CD14-positive monocyte (primary cell): ENCODE results near the gene KSR2. TPM values are rescaled to one million over a fixed set of nuclear protein-coding genes. Genes with fewer than 3 reads are reported as not detected.

Experiments used
- DNase-seq, 3 donors: peaks; one replicate each; pipeline ENCODE4 v3.0.0-alpha.2; 2011 to 2022
- H2AFZ ChIP-seq: 2 replicates; pipeline ENCODE4 v1.6.0; 2012; ENCODE audit warnings: mild to moderate bottlenecking, low read depth, low read length, inconsistent platforms; ENCODE audit not compliant: insufficient read depth, poor library complexity, severe bottlenecking
- H3K27ac ChIP-seq, 2 donors: 1 replicate in 1 of 2; 2 replicates in 1 of 2; pipeline ENCODE4 v1.5.1; 2012 to 2013; ENCODE audit warnings: low read length in 2 of 2, control low read depth in 1 of 2, inconsistent platforms in 1 of 2, low read depth in 1 of 2, mild to moderate bottlenecking in 1 of 2
- H3K27me3 ChIP-seq, 2 donors: one replicate each; pipeline versions ENCODE4 v1.6.0 to v1.6.1; 2011 to 2013; ENCODE audit warnings: low read length in 2 of 2; ENCODE audit not compliant: control insufficient read depth in 2 of 2, insufficient read depth in 2 of 2
- H3K36me3 ChIP-seq, 2 donors: replicated peaks in 1 of 2; 1 replicate in 1 of 2; 2 replicates in 1 of 2; pipeline versions ENCODE4 v1.5.1 to v1.6.1; 2012 to 2013; ENCODE audit warnings: low read length in 2 of 2, control low read depth in 1 of 2, inconsistent platforms in 1 of 2, mild to moderate bottlenecking in 1 of 2; ENCODE audit not compliant: insufficient read depth in 2 of 2, control insufficient read depth in 1 of 2
- H3K4me1 ChIP-seq, 2 donors: 1 replicate in 1 of 2; 2 replicates in 1 of 2; pipeline versions ENCODE4 v1.5.1 to v1.6.1; 2012 to 2013; ENCODE audit warnings: low read length in 2 of 2, control low read depth in 1 of 2, inconsistent platforms in 1 of 2, mild to moderate bottlenecking in 1 of 2, moderate library complexity in 1 of 2; ENCODE audit not compliant: insufficient read depth in 2 of 2, control insufficient read depth in 1 of 2
- H3K4me2 ChIP-seq: replicated peaks from 2 replicates; pipeline ENCODE3; 2012; ENCODE audit warnings: low read length, moderate library complexity, mild to moderate bottlenecking; ENCODE audit not compliant: poor library complexity, severe bottlenecking; ENCODE audit errors: extremely low read depth
- H3K4me3 ChIP-seq, 3 experiments: fragments of 200-600 bp in 1 of 3; sonication (generic) in 1 of 3; replicated peaks in 1 of 3; 1 replicate in 2 of 3; 2 replicates in 1 of 3; pipeline ENCODE4 v1.5.1; 2011 to 2013; ENCODE audit warnings: low read length in 3 of 3, mild to moderate bottlenecking in 3 of 3, control low read depth in 2 of 3, low read depth in 2 of 3, inconsistent platforms in 1 of 3, moderate library complexity in 1 of 3
- H3K79me2 ChIP-seq: 2 replicates; pipeline ENCODE4 v1.6.0; 2012; ENCODE audit warnings: mild to moderate bottlenecking, control low read depth, inconsistent platforms, low read length, moderate library complexity; ENCODE audit not compliant: insufficient read depth
- H3K9ac ChIP-seq: 2 replicates; pipeline ENCODE4 v1.6.0; 2017; ENCODE audit warnings: low read length, mild to moderate bottlenecking; ENCODE audit not compliant: insufficient read depth, poor library complexity, severe bottlenecking
- H3K9me3 ChIP-seq, 2 donors: replicated peaks in 1 of 2; 1 replicate in 1 of 2; 2 replicates in 1 of 2; pipeline versions ENCODE4 v1.5.1 to v1.6.1; 2012 to 2013; ENCODE audit warnings: low read length in 2 of 2, control low read depth in 1 of 2; ENCODE audit not compliant: control insufficient read depth in 1 of 2, insufficient read depth in 1 of 2
- H4K20me1 ChIP-seq: 2 replicates; pipeline ENCODE4 v1.6.0; 2012; ENCODE audit warnings: mild to moderate bottlenecking, low read length, control low read depth, moderate library complexity; ENCODE audit not compliant: insufficient read depth
- H3K27ac Mint-ChIP-seq, 7 donors: one replicate each; pipeline ENCODE4 v1.8.0; 2020; ENCODE audit warnings: mild to moderate bottlenecking in 7 of 7, mixed read lengths in 7 of 7, moderate library complexity in 6 of 7, inconsistent platforms in 2 of 7
- H3K27me3 Mint-ChIP-seq, 3 donors: one replicate each; pipeline ENCODE4 v1.8.0; 2021 to 2022; ENCODE audit warnings: low read depth in 3 of 3, mild to moderate bottlenecking in 3 of 3, mixed read lengths in 3 of 3, moderate library complexity in 3 of 3, inconsistent platforms in 1 of 3
- H3K36me3 Mint-ChIP-seq, 2 donors: one replicate each; pipeline ENCODE4 v1.8.0; 2020; ENCODE audit warnings: mixed read lengths in 2 of 2, inconsistent platforms in 1 of 2, mild to moderate bottlenecking in 1 of 2
- H3K4me1 Mint-ChIP-seq: one replicate; pipeline ENCODE4 v1.8.0; 2020; ENCODE audit warnings: mild to moderate bottlenecking, mixed read lengths
- H3K4me3 Mint-ChIP-seq, 2 donors: one replicate each; pipeline ENCODE4 v1.8.0; 2020; ENCODE audit warnings: mild to moderate bottlenecking in 2 of 2, mixed read lengths in 2 of 2, moderate library complexity in 1 of 2
- H3K9me3 Mint-ChIP-seq, 7 donors: one replicate each; pipeline ENCODE4 v1.8.0; 2020 to 2022; ENCODE audit warnings: mixed read lengths in 7 of 7, mild to moderate bottlenecking in 6 of 7, moderate library complexity in 6 of 7, inconsistent platforms in 2 of 7
- WGBS: methylation state at CpG from one replicate; pipeline ENCODE4 v1.1.5; 2013; ENCODE audit warnings: missing lambda C conversion rate; ENCODE audit not compliant: insufficient coverage; 5-methylcytosine and 5-hydroxymethylcytosine counted together
- intact Hi-C, 2 donors: fragments of 100-400 bp; cut with micrococcal nuclease; formaldehyde crosslinking; loops; one replicate each; pipeline versions ENCODE4 v1.15.0 to v1.15.1; 2023
- polyA plus RNA-seq, 3 donors: library from polyadenylated mRNA; depleted of rRNA in 1 of 3; unstranded in 2 of 3; stranded (reverse) in 1 of 3; fragments of 300-500 nt in 2 of 3; fragments of >200 nt in 1 of 3; fragmentation: Illumina TruSeq in 2 of 3; gene quantifications; 1 replicate in 2 of 3; 2 replicates in 1 of 3; pipeline ENCODE4 v1.2.3, GENCODE V29; 2012 to 2021
- TF ChIP-seq, protein P1 (sequence below): fragments of 200-600 bp; IDR thresholded peaks from one replicate; pipeline ENCODE4 v1.8.0; 2022; ENCODE audit warnings: antibody characterized with exemption, mild to moderate bottlenecking

The KSR2 gene
- polyA plus RNA-seq, 3 donors: not detected

DNA sequence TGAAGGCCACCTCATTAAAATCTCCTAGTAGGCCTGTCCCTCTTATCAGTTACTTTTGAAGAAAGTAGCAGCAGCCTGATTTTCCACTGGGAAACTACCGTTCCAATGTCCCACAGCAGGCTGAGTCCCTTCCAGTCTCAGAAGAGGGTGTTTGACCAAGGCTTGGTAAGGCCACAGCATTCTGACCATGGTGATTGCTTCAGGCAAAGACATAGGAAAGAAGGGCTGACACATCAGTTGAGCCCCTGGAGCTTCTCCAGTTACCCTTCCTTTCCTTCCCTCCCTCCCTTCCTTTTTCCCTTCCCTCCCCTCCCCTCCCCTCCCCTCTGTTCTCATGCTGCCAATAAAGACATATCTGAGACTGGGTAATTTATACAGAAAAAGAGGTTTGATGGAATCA is 373.0 kb downstream of the KSR2 start:
- Mint-ChIP-seq H3K9me3 (peaks cover 0 to 3% (median 0%) of the 10 kb centered on the region in 7 donors), H3K4me1 (no peaks in the 10 kb centered on the region), H3K27ac (no peak overlapping the region), H3K27me3 (peaks cover 0 to 11% (median 4%) of the 10 kb centered on the region in 3 donors), H3K36me3 (no peaks in the 10 kb centered on the region), H3K4me3 (no peak overlapping the region)
- Histone ChIP-seq H3K79me2 (no peaks in the 10 kb centered on the region), H3K4me1 (no peaks in the 10 kb centered on the region), H3K9me3 (no peaks in the 10 kb centered on the region), H3K4me2 (no peak overlapping the region), H3K4me3 (no peak overlapping the region), H3K9ac (no peak overlapping the region), H3K27ac (no peak overlapping the region), H3K36me3 (no peaks in the 10 kb centered on the region), H2AFZ (no peak overlapping the region), H3K27me3 (no peaks in the 10 kb centered on the region), H4K20me1 (no peaks in the 10 kb centered on the region)
- TF ChIP-seq, protein P1, sequence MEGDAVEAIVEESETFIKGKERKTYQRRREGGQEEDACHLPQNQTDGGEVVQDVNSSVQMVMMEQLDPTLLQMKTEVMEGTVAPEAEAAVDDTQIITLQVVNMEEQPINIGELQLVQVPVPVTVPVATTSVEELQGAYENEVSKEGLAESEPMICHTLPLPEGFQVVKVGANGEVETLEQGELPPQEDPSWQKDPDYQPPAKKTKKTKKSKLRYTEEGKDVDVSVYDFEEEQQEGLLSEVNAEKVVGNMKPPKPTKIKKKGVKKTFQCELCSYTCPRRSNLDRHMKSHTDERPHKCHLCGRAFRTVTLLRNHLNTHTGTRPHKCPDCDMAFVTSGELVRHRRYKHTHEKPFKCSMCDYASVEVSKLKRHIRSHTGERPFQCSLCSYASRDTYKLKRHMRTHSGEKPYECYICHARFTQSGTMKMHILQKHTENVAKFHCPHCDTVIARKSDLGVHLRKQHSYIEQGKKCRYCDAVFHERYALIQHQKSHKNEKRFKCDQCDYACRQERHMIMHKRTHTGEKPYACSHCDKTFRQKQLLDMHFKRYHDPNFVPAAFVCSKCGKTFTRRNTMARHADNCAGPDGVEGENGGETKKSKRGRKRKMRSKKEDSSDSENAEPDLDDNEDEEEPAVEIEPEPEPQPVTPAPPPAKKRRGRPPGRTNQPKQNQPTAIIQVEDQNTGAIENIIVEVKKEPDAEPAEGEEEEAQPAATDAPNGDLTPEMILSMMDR: no peak
- DNase-seq: no peak
- intact Hi-C loops: no loop called here
- 71% methylated on average over 1 of the region's 1 CpG for WGBS

DNA sequence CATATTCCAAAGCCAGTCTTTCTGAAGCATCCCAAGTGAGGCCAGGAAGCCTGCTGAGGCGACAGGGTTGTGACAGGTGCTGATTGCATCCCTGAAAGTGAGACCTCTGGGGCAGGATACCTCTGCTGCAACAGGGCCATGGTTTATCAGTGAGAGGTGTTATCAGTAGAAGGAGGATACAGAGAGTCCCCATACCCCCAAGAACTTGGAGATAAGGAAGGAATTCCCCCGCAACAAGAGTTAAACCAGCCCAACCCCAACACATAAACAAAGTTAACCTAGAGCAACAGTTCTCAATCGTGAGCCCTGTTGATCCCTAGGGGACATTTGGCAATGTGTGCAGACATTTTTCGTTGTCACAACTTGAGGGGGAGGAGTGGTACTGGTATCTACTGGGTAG is 374.3 kb downstream of the KSR2 start:
- peaks cover 0 to 2% of the 10 kb centered on the region in 2 donors for H3K27me3 ChIP-seq
- H3K36me3 Mint-ChIP-seq: no peaks in the 10 kb centered on the region
- no peaks in the 10 kb centered on the region for H3K79me2 ChIP-seq
- no peaks in the 10 kb centered on the region for H3K9me3 ChIP-seq
- H3K9ac ChIP-seq: no peak overlapping the region
- H3K4me1 Mint-ChIP-seq: no peaks in the 10 kb centered on the region
- 33% methylated on average over 1 of the region's 4 CpGs for WGBS
- H3K27ac ChIP-seq: no peak overlapping the region
- TF ChIP-seq, protein P1: no peak
- H3K4me2 ChIP-seq: no peak overlapping the region
- no peaks in the 10 kb centered on the region for H3K4me1 ChIP-seq
- peaks cover 0 to 4% (median 2%) of the 10 kb centered on the region in 7 donors for H3K9me3 Mint-ChIP-seq
- DNase-seq: no peak
- no peaks in the 10 kb centered on the region for H3K36me3 ChIP-seq
- no peak overlapping the region for H2AFZ ChIP-seq
- H4K20me1 ChIP-seq: no peaks in the 10 kb centered on the region
- H3K27me3 Mint-ChIP-seq: peaks cover 0 to 11% (median 4%) of the 10 kb centered on the region in 3 donors
- H3K4me3 Mint-ChIP-seq: no peak overlapping the region
- H3K4me3 ChIP-seq: no peak overlapping the region
- H3K27ac Mint-ChIP-seq: no peak overlapping the region
- intact Hi-C loops: no loop called here
